ENCODE results near the gene SCIN.
"Not testable (repeated sequence)": the region's sequence is repeated elsewhere in the genome, so short reads cannot be mapped to it uniquely, and the experiment has no call there.

Gene SCIN

GRCh38 chr7:12570534-12571461 is at the start of gene SCIN:
Gene SCIN (plus strand): TSS chr7:12570720. CDS start chr7:12570787, 67 bp downstream.
- in situ Hi-C loops (cut with HindIII; ENCODE audit: low sequenced_read_pairs) = no loop called here

- in situ Hi-C loops (cut with HindIII; ENCODE audit: low sequenced_read_pairs) = no loop called here
Observed at GRCh38 chr7:12524794-12525386, 45.6 kb upstream of the SCIN start.

GRCh38 chr7:12526693-12527092 is 43.8 kb upstream of the SCIN start:
- in situ Hi-C loops (cut with HindIII; ENCODE audit: low sequenced_read_pairs) = not testable (repeated sequence)

GRCh38 chr7:12527670-12528069 is 42.9 kb upstream of the SCIN start:
- in situ Hi-C loops (cut with HindIII; ENCODE audit: low sequenced_read_pairs) = not testable (repeated sequence)

GRCh38 chr7:12529971-12530710 is 40.4 kb upstream of the SCIN start:
- in situ Hi-C loops (cut with HindIII; ENCODE audit: low sequenced_read_pairs) = no loop called here

GRCh38 chr7:12531784-12532183 is 38.7 kb upstream of the SCIN start:
- in situ Hi-C loops (cut with HindIII; ENCODE audit: low sequenced_read_pairs) = no loop called here

GRCh38 chr7:12534046-12534445 is 36.5 kb upstream of the SCIN start:
- in situ Hi-C loops (cut with HindIII; ENCODE audit: low sequenced_read_pairs) = no loop called here

GRCh38 chr7:12539681-12540080 is 30.8 kb upstream of the SCIN start:
- in situ Hi-C loops (cut with HindIII; ENCODE audit: low sequenced_read_pairs) = no loop called here

GRCh38 chr7:12540850-12541249 is 29.7 kb upstream of the SCIN start:
- in situ Hi-C loops (cut with HindIII; ENCODE audit: low sequenced_read_pairs) = no loop called here

GRCh38 chr7:12543586-12543985 is 26.9 kb upstream of the SCIN start:
- in situ Hi-C loops (cut with HindIII; ENCODE audit: low sequenced_read_pairs) = no loop called here

GRCh38 chr7:12549106-12549505 is 21.4 kb upstream of the SCIN start:
- in situ Hi-C loops (cut with HindIII; ENCODE audit: low sequenced_read_pairs) = no loop called here

GRCh38 chr7:12550956-12551355 is 19.6 kb upstream of the SCIN start:
- in situ Hi-C loops (cut with HindIII; ENCODE audit: low sequenced_read_pairs) = no loop called here

- in situ Hi-C loops (cut with HindIII; ENCODE audit: low sequenced_read_pairs) = no loop called here
Observed at GRCh38 chr7:12552876-12553275, 17.6 kb upstream of the SCIN start.

- in situ Hi-C loops (cut with HindIII; ENCODE audit: low sequenced_read_pairs) = no loop called here
Observed at GRCh38 chr7:12553416-12553815, 17.1 kb upstream of the SCIN start.

GRCh38 chr7:12554351-12554750 is 16.2 kb upstream of the SCIN start:
- in situ Hi-C loops (cut with HindIII; ENCODE audit: low sequenced_read_pairs) = no loop called here

- in situ Hi-C loops (cut with HindIII; ENCODE audit: low sequenced_read_pairs) = no loop called here
Observed at GRCh38 chr7:12554872-12555271, 15.6 kb upstream of the SCIN start.

- in situ Hi-C loops (cut with HindIII; ENCODE audit: low sequenced_read_pairs) = not testable (repeated sequence)
Observed at GRCh38 chr7:12555695-12556094, 14.8 kb upstream of the SCIN start.

- in situ Hi-C loops (cut with HindIII; ENCODE audit: low sequenced_read_pairs) = not testable (repeated sequence)
Observed at GRCh38 chr7:12556139-12556792, 14.3 kb upstream of the SCIN start.

GRCh38 chr7:12557282-12557681 is 13.2 kb upstream of the SCIN start:
- in situ Hi-C loops (cut with HindIII; ENCODE audit: low sequenced_read_pairs) = no loop called here

GRCh38 chr7:12564996-12565764 is 5.3 kb upstream of the SCIN start:
- in situ Hi-C loops (cut with HindIII; ENCODE audit: low sequenced_read_pairs) = no loop called here
